Stimulated activated CD8-positive, alpha-beta memory T cell treated with anti-CD3 and anti-CD28 coated beads, Interleukin-15, amount 100 ng/mL, for 24 hours (primary cell): ENCODE results near the gene CLRN3.

ENCODE experiments used
- DNase-seq: peaks from one replicate; pipeline ENCODE4 v3.0.0-alpha.2; 2020; ENCODE audit warnings: low read depth

CLRN3 gene

DNA sequence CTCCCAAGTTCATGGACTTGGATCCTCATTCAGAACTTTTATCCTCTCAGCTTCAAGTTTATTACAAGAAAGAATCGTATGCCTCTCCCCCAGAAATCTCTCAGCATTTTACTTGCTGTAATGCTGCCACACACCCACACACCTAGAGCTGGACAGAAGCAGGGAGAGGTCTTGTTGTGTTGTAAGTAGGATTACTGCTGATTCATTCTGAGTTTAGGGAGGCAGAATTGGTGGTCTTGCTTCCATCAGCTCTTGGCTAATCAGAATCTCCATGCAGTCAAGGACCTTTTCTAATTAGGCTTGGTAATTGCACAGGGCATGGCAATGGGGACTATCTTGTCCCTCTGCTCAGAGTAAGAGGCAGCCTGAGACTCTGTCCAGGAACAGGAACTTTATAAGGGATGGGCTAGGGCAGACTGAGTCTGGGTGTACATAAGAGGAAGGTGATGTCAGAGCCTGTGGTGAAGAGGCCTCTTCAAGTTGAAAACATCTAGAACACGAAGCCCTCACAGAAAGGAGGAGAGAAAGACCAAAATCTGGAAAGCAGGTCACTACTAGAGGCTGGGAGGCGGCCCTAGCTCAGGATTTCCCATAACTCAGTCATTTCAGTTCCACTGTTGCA lies 7.1 kb upstream of the CLRN3 start:
- DNase-seq, result no peak

- no peak for DNase-seq
Observed at GRCh38 chr10:127897177-127897576, 4.4 kb upstream of the CLRN3 start.

DNA sequence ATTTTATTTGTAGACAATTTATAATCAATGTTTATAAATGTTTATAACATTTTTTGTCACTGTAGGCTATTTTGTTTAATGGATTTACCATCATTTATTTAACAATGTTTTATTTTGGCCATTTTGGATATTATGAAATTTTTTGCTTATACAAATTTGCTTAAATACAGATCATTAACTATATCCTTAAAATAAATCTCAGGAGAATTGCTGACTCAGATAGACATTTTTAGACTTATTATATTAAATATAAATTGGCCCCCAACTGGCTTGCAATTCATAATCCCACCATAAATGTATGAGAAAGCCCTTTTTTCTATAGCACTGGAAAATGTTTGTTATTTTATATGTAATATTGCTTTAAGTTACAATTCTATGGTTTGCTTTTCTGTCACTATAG lies 3.8 kb upstream of the CLRN3 start:
- DNase-seq, result no peak

DNA sequence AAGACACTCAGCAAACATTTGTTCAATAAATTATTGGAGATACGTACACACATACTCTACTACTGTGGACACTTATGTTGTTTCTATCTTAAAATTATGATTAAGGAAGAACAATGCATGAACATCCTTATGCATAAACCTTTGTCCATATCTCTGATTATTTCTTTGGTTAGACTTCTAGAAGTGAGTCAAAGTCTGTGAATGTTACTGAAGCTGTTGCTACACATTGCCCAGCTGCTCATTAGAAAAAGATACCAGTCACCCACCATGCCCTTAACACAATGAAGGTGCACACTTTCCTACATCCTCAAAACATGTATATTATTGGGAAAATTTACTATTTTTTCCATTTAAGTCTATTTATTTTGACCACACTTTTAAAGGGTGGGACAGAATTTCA lies 1.4 kb upstream of the CLRN3 start:
- no peak for DNase-seq

DNA sequence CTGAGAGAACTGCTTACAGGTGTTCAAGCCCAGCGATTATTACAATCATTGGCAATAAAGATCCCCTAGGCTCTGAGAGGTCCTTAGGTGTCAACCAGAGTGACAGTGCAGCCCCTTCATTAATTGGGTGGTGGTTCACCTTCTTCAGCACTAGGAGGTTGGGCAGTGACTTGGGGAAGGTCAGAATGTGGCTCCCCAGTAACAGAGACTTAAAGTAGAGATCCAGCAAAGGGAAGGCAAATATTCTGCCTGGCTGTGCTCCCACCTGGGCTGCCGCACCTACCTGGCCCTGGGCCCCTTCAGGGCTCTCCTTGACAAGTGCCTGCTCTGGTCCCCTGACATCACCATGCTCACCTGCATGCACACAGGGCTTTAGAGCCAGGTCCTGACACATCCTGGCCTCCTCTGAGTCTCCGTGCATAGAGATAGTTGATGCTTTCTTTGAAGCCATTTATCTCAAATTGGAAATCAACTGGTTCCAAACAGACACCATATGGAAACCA lies 1.9 kb downstream of the CLRN3 start:
- DNase-seq, result no peak

DNA sequence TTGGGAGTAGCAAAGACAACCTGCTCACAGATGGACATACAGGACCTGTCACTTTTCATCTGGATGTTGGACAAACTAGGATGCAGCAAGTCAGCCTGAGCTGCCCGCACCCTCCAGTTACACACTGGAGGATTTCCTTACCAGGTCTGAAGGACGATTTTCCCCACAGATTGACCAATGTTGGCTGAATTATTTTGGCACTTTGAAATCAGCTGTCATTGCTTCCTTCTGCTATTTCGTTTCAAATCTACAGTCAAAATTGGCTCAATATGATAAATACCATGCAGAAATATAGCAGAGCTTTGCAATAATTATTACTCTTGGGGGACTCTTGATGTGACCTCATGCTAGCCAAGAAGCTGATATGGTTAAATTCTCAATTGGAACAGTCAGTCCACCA lies 2.5 kb downstream of the CLRN3 start:
- no peak for DNase-seq

DNA sequence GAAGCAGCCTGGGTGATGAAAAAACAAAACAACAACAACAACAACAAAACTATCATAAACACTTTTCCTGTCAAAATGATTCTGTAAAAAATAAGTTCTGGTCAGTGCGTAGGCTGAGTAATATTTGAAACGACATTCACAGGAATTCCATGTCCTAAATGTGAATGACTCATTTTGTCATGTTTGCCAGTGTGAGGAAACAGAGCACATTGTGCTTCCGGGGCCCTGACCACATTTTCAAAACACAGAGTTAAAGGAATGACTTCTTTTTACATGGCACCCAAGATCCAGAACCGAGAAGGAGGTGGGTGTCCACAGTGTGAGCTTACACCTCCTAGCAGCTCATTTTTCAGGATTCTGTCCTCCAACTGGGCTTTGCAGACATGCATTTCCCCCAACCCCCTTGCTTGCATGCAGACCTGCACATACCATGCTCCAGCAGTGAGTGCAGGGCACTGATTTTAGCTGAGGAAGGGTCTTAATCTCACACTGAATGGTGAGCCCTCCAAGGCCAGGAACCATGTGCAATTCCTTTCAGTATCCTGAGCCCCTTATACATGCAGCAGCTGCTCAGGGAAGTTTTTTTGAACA lies 3.0 kb downstream of the CLRN3 start:
- DNase-seq, result no peak

- no peak for DNase-seq
Observed at GRCh38 chr10:127888521-127889312, 4.0 kb downstream of the CLRN3 start.

GRCh38 chr10:127887541-127888415 lies 5.0 kb downstream of the CLRN3 start:
- no peak for DNase-seq

- no peak for DNase-seq
Observed at GRCh38 chr10:127886371-127887051, 6.2 kb downstream of the CLRN3 start.

- DNase-seq, result no peak
Observed at GRCh38 chr10:127884501-127884900, 8.2 kb downstream of the CLRN3 start.

- DNase-seq, result no peak
Observed at GRCh38 chr10:127883516-127883915, 9.2 kb downstream of the CLRN3 start.

DNA sequence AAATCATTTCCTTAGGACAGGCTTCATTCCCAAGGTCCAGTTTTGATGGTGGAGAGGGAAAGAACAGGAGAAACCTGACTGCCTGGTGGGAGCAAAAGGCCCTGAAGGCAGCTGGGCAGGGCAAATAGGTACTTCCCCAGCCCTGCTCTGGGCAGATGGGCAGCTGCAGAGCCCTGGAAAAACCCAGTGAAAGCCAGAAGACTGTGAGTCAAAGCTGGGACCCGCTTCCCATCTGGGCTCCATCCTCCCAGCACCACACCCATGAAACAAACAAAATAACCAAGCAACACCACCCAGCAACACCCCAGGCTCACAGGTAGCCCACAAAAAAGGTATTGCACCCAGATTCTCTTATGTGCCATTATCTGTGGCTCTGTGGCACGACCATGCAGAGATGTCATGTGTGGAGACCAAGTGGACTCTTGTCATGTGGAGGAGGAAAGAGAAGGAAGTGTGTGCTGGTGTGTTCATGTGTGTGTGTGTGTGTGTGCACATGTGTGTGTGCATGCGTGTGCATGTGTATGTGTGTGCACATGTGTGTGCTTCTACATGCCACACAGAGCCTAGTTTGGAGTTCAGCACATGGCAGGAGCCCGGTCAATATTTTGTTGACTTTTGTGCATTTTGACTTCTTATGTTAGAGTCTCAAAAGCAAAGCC lies 9.8 kb downstream of the CLRN3 start:
- DNase-seq, result no peak

DNA sequence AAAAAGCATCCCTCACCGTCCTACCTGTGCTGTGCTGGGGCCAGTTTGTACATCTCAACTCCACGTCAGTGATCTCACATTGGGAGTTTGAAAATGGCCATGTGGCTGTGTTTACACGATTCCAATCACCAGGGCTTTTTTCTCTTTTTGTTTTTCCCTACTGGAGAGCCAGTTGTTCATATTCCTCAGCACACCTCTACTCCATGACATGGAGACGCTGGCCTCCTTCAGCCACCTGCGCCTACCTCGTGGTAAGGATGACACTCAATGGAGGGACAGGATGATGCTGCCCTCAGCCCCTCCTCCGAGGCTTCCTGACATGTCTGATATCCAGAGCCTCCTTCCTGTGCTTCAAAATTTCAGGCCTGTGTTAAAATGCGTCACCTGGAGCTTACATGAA lies 10.3 kb downstream of the CLRN3 start:
- no peak for DNase-seq

DNA sequence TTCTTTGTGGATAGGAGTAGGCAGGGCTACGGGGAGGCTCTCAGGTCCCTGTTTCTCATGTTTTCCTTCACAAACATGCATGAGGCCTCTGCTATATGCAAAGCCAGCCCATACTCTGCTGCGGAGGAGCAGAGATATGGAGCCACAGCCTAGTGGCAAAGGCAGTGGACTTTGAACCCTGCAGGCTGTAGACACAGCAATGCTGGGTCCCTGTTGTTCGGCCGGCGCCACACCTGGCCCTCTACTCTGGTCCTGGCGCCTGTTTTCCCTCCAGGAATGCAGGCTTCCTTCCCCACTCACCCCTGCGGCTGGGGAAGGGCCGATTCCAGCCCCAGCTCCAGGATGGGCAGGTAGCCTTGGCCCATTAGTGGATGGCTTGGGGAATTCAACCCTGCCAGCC lies 11.5 kb downstream of the CLRN3 start:
- no peak for DNase-seq

DNA sequence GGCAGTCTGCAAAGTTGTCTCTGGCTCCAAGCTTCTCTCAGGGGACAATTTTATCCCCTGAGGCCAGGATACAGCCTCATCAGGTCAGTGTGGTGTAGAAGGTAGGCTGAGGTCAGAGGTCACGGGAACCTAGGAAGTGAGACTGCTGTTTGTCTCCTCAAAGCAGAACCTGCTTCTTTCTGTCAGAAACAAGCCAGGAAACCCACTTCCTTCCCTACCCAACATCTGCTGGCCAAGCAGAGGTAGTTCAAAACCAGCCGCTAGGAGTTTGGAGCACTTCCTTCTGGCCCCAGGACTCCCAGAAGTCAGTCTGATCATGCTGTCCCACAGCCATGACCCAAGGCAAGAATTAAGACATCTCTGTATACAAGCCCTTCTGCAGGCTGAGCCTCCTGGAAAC lies 12.2 kb downstream of the CLRN3 start:
- DNase-seq, result no peak

- no peak for DNase-seq
Observed at GRCh38 chr10:127878475-127879055, 14.2 kb downstream of the CLRN3 start.

DNA sequence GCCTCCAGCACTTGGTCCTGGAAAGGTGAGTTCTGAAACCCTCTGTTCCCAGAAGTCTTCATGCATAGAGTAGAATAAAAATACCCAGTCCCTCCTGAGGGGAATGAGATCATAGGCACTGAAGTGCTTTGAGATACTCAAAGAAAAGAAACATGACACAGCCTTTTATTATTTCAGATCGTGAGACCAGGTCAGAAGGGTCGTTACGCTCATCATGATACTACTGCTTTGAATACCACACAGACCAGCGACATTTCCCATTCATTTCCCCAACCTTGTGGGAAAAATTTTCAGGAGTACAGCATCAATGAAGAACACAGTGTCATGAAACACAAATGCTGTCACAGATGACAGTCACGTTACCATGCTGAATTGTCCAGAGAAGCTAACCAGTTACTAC lies 15.0 kb downstream of the CLRN3 start:
- DNase-seq, result no peak

DNA sequence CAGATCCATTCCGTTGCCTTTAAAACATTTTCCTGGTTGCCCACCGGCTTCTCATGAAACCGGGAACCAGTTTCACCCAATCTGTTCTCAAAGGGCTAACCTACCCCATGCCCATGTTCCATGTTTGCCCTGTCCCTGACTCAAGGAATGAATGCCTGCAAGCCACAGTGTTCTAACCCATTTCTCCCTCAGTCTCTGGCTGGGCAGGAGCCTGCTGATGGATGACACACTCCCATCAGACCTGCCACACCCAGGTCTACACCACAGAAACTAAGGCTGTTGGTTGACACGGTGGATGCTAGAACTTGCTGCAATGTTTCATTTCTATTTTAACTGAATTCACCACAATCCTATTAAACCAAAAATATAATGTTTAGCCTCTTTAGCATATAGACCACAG lies 15.6 kb downstream of the CLRN3 start:
- DNase-seq, result no peak

- DNase-seq, result no peak
Observed at GRCh38 chr10:127875916-127876315, 16.8 kb downstream of the CLRN3 start.

- DNase-seq, result no peak
Observed at GRCh38 chr10:127875449-127875765, 17.3 kb downstream of the CLRN3 start.
